ENCODE results near the gene WDR82.

The WDR82 gene

GRCh38 chr3:52308308-52308707 lies 29.9 kb upstream of the WDR82 start:
- TF ChIP-seq, protein P1, sequence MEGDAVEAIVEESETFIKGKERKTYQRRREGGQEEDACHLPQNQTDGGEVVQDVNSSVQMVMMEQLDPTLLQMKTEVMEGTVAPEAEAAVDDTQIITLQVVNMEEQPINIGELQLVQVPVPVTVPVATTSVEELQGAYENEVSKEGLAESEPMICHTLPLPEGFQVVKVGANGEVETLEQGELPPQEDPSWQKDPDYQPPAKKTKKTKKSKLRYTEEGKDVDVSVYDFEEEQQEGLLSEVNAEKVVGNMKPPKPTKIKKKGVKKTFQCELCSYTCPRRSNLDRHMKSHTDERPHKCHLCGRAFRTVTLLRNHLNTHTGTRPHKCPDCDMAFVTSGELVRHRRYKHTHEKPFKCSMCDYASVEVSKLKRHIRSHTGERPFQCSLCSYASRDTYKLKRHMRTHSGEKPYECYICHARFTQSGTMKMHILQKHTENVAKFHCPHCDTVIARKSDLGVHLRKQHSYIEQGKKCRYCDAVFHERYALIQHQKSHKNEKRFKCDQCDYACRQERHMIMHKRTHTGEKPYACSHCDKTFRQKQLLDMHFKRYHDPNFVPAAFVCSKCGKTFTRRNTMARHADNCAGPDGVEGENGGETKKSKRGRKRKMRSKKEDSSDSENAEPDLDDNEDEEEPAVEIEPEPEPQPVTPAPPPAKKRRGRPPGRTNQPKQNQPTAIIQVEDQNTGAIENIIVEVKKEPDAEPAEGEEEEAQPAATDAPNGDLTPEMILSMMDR (IDR thresholded peaks at IDR 0.05; ENCODE audit: low read length, missing control alignments) = no peak

DNA sequence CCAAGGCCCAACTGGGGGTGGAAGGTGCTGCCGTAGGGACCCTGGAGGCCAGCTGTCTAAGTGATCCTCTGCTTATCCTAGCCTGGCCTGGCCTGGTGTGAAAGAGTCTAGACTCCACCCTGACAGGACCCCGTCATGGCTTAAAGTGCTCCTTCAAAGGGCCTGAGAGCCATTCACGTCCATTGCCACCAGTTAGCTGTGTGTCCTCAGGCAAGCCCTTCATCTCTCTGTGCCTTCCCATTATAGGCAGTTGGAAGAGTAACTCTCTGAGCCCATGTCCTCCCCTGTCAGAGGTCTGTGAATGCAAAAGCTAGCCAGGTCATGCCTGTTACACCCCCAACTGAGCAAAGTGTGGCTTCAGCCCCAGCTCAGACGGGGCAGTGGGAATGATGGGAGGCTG lies 28.5 kb upstream of the WDR82 start:
- TF ChIP-seq, protein P1 (IDR thresholded peaks at IDR 0.05; ENCODE audit: low read length, missing control alignments) = no peak
- no peak overlapping the region for H3K4me3 ChIP-seq (replicated peaks; ENCODE audit: low read depth, low read length)

More at GRCh38 chr3:52308308-52308707, 29.9 kb upstream of the WDR82 start:
- H3K4me3 ChIP-seq (replicated peaks; ENCODE audit: low read depth, low read length) = no peak overlapping the region
- no peak for DNase-seq (ENCODE audit: low read depth)

DNA sequence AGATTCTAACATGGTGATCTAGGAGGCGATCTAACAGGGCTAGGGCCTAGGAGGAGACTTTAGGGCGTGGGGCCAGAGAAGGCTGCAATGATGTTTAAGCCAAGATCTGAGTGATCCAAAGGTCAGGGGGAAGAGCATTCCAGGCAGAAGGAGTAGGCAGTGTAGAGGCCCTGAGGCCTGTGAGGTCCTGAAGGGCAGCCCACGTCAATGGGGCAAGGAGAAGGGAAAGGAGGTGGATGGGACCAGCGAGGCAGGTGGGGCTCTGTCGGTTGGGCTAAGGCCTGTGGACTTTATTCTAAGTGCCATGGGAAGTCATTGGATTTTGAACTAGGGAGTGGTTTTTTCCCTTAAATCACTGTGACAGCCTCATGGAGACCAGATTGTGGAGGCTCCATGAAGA lies 27.5 kb upstream of the WDR82 start:
- no peak for DNase-seq (ENCODE audit: low read depth)
- TF ChIP-seq, protein P1 (IDR thresholded peaks at IDR 0.05; ENCODE audit: low read length, missing control alignments) = no peak
- no peak overlapping the region for H3K4me3 ChIP-seq (replicated peaks; ENCODE audit: low read depth, low read length)

More for the DNA sequence above, 28.5 kb upstream of the WDR82 start:
- DNase-seq (ENCODE audit: low read depth) = no peak

DNA sequence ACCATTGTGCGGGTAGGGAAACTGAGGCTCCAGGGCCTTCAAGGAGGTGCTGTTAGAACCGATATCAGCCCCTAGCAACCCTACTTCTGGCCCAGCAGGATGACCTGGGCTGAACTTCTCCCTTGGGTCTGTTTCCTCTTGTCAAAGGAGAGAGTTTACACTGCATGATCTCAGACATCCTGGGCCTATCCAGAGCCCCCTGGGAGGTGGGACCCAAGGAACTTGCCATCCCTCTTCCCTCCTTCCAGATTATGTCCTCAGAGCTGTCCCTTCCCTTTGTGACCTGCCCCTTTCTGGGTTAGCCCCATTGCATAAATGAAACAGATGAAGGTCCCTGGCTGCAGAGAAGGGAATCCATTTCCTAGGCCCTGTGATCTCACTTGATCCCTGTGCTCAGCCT lies 25.4 kb upstream of the WDR82 start:
- no peak for DNase-seq (ENCODE audit: low read depth)
- TF ChIP-seq, protein P1 (IDR thresholded peaks at IDR 0.05; ENCODE audit: low read length, missing control alignments) = no peak
- H3K4me3 ChIP-seq (replicated peaks; ENCODE audit: low read depth, low read length) = no peak overlapping the region

DNA sequence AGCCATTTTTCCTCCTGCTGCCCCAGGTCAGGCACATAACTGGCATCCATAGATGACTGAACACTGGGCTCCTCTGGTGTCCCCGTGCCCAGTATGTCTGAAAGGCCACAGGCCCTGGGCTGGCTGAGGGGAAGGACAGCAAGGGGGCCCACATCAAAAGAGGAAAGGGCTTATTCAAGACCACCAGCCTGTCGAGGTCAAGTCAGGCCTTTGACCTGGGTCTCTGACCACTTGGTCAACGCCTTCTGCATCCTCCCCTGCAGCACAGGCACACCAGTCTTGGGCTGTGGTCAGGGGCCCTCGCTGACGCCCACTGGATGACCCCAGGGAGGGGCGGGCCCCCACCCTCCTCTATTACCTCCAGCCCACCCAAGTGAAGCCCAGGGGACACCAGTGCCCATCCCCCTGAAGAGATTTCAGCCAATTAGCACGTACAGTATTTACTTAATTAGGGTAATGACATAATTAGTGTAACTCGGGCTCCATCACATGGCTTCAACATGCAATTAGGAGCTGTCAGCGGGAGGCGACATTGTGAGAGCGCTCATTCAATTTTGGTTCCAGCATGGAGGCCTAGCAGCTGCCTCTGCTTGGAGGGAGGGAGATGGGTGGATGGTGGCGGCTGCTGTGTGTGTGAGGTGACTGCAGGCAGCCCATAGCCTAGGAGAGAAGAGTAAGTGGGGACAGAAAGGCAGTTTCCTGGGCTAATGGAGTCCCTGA lies 24.1 kb upstream of the WDR82 start:
- no peak overlapping the region for H3K4me3 ChIP-seq (replicated peaks; ENCODE audit: low read depth, low read length)
- no peak for DNase-seq (ENCODE audit: low read depth)
- TF ChIP-seq, protein P1 (IDR thresholded peaks at IDR 0.05; ENCODE audit: low read length, missing control alignments) = no peak

GRCh38 chr3:52299879-52300611 lies 21.6 kb upstream of the WDR82 start:
- TF ChIP-seq, protein P1 (IDR thresholded peaks at IDR 0.05; ENCODE audit: low read length, missing control alignments) = peak; percentile 36
- DNase-seq (ENCODE audit: low read depth) = peak; percentile 48
- no peak overlapping the region for H3K4me3 ChIP-seq (replicated peaks; ENCODE audit: low read depth, low read length)

Data from fibroblast of pulmonary artery (primary cell).